22Rv1 (cell line): ENCODE measurements around the gene HSPA14.

Source experiments
- H3K27ac ChIP-seq: fragments of 450-650 bp; 2 replicates; pipeline ENCODE4 v1.5.1; 2017
- ZFX ChIP-seq: fragments of 450-650 bp; IDR thresholded peaks from 2 replicates; pipeline ENCODE4 v1.6.1; 2017; ENCODE audit warnings: antibody characterized with exemption, borderline replicate concordance
- TF ChIP-seq, protein P1 (sequence below): fragments of 450-650 bp; IDR thresholded peaks from 2 replicates; pipeline ENCODE4 v1.5.1; 2017; ENCODE audit warnings: mild to moderate bottlenecking

HSPA14 gene

DNA sequence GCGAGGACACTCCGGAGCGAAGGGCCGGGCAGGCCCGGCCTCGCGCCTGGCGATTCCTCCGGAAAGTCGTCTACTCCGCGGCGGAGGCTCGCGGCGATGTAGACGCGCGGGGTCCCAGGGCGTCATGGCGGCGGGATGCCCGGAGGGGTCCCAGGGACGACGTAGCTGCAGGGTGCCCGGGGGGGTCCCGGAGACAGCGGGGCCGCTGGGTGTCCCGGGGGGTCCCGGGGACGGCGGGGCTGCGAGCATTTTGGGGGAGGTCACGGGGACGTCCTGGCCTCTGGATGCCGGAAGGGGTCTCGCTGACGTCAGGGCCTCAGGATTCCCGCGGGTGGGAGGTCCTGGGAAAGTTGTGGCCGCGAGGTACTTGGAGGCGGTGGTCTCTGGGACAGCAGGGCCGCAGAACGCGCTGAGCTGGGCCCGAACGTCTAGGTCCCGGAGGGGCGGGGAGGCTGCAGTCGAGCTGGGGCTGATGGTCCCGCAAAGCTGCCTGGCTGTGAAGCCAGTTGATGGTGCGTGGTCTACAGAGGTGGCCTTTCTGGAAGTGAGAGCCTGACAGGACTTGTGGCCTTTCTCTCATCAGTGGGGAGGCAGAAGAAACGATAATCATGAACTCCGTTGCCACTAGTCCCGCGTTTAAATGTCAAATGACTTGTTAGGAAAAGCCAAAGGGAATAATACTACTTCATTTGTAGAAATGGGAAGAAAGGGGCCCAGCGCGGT, 637 bp downstream of the HSPA14 start:
- TF ChIP-seq ZFX: no peak
- TF ChIP-seq, protein P1, sequence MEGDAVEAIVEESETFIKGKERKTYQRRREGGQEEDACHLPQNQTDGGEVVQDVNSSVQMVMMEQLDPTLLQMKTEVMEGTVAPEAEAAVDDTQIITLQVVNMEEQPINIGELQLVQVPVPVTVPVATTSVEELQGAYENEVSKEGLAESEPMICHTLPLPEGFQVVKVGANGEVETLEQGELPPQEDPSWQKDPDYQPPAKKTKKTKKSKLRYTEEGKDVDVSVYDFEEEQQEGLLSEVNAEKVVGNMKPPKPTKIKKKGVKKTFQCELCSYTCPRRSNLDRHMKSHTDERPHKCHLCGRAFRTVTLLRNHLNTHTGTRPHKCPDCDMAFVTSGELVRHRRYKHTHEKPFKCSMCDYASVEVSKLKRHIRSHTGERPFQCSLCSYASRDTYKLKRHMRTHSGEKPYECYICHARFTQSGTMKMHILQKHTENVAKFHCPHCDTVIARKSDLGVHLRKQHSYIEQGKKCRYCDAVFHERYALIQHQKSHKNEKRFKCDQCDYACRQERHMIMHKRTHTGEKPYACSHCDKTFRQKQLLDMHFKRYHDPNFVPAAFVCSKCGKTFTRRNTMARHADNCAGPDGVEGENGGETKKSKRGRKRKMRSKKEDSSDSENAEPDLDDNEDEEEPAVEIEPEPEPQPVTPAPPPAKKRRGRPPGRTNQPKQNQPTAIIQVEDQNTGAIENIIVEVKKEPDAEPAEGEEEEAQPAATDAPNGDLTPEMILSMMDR: no peak
- H3K27ac ChIP-seq: peak overlapping the region; percentile 74

GRCh38 chr10:14839305-14839695, 1.2 kb downstream of the HSPA14 start:
- TF ChIP-seq, protein P1: no peak
- no peak for TF ChIP-seq ZFX
- H3K27ac ChIP-seq: peak overlapping the region; percentile 74

- no peak for TF ChIP-seq ZFX
- TF ChIP-seq, protein P1: no peak
- H3K27ac ChIP-seq: no peak overlapping the region
These were observed 2.1 kb downstream of the HSPA14 start for GRCh38 chr10:14840178-14840577.

DNA sequence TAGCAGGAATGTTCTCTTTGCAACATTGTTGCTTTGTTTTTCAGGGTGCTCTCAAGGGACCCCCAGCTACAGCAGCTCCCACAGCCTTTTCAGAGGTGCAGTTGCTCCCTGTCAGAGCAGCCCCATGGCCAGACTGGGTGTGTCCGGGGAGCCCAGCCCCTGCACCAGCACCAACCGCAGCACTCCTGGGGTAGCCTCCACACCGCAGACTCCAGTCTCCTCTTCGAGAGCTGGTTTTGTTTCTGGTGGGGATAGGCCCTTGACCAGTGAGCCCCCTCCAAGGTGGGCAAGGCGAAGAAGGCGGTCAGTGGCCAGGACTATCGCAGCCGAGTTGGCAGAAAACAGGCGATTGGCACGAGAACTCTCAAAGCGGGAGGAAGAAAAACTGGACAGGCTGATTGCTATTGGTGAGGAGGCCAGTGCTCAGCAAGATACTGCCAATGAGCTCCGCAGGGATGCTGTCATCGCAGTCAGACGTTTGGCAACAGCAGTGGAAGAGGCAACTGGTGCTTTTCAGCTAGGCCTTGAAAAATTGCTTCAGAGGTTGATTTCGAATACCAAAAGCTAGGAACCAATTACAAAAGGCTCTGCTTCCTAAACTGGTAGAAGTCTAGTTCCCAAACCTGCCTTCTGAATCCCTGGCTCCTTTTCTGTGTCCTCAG, 5.4 kb downstream of the HSPA14 start:
- TF ChIP-seq ZFX: no peak
- TF ChIP-seq, protein P1: no peak
- no peak overlapping the region for H3K27ac ChIP-seq

DNA sequence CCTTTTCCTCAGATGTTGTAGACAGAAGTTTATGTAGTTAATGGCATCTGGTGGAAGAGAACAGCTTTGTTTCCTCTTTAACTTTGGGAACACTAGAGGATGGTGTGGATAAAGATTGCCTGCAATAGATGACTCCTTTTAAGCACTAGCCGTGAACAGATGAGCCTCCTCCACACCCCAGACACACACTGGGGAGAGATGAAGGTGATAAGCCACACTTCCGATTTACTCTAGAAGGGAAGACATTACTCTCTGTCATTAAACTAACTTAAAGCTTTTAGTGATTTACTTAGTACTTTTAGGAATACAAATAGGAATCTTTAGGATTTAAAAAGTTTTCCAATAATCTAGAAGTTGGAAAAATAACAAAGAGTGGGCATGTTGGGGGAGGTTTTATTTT, 6.8 kb downstream of the HSPA14 start:
- no peak overlapping the region for H3K27ac ChIP-seq
- TF ChIP-seq, protein P1: no peak
- no peak for TF ChIP-seq ZFX

- no peak for TF ChIP-seq ZFX
- TF ChIP-seq, protein P1: no peak
- H3K27ac ChIP-seq: no peak overlapping the region
These were observed 14.1 kb downstream of the HSPA14 start for GRCh38 chr10:14852236-14852635.

DNA sequence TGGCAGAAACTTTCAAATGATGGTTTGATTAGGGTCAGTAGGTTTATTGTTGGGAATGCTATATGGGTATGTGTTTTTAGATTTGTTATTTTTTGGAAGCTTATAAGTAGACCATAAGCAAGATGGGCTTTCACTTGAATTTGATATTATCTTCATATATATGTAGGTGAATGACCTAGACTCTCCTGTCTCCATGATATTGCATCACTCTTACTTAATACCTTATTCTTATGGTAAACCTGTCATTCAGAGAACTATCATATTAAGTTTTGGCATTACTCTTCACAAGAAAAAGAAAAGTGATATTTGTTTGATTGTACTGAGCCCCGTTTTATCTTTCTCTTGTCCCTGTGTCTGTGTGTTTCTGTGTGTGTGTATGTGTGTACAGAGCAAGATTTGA, 17.3 kb downstream of the HSPA14 start:
- TF ChIP-seq, protein P1: no peak
- no peak for TF ChIP-seq ZFX

More for the DNA sequence above, 17.3 kb downstream of the HSPA14 start:
- H3K27ac ChIP-seq: no peak overlapping the region
